Subcutaneous abdominal adipose tissue (tissue), 5 donors: ENCODE data around the gene SNX25.
A peak's percentile ranks its signal among the peaks of the same experiment; 100 is the strongest.
"Not testable (repeated sequence)": the region's sequence is repeated elsewhere in the genome, so short reads cannot be mapped to it uniquely, and the experiment has no call there.

Source experiments
- H3K27ac ChIP-seq: one replicate; pipeline ENCODE4 v1.7.0; 2013; ENCODE audit warnings: low read depth, mild to moderate bottlenecking, inconsistent platforms, low read length, moderate library complexity
- H3K27me3 ChIP-seq, 5 donors: one replicate each; pipeline ENCODE4 v1.7.0; 2013; ENCODE audit warnings: low read length in 5 of 5, inconsistent platforms in 1 of 5; ENCODE audit not compliant: control insufficient read depth in 5 of 5, insufficient read depth in 4 of 5
- H3K36me3 ChIP-seq, 5 donors: one replicate each; pipeline ENCODE4 v1.7.0; 2013; ENCODE audit warnings: low read length in 5 of 5; ENCODE audit not compliant: control insufficient read depth in 5 of 5, insufficient read depth in 5 of 5
- H3K4me1 ChIP-seq, 5 donors: one replicate each; pipeline ENCODE4 v1.7.0; 2013; ENCODE audit warnings: low read length in 5 of 5, mild to moderate bottlenecking in 3 of 5, moderate library complexity in 1 of 5; ENCODE audit not compliant: control insufficient read depth in 5 of 5, insufficient read depth in 5 of 5
- H3K4me3 ChIP-seq, 5 donors: one replicate each; pipeline ENCODE4 v1.7.0; 2013; ENCODE audit warnings: low read length in 5 of 5, low read depth in 1 of 5
- H3K9ac ChIP-seq, 5 donors: one replicate each; pipeline ENCODE4 v1.7.0; 2013; ENCODE audit warnings: low read length in 5 of 5, mild to moderate bottlenecking in 4 of 5, moderate library complexity in 3 of 5
- H3K9me3 ChIP-seq, 5 donors: one replicate each; pipeline ENCODE4 v1.7.0; 2013; ENCODE audit warnings: low read length in 5 of 5; ENCODE audit not compliant: control insufficient read depth in 5 of 5
- donor health status: healthy.
- donor health status: healthy.
- donor health status: healthy.
- donor health status: healthy.
- donor health status: healthy.

The SNX25 gene

GRCh38 chr4:185190306-185190856, 19.0 kb upstream of the SNX25 start:
- H3K4me3 ChIP-seq = no peak overlapping the region
- no peaks in the 10 kb centered on the region for H3K9me3 ChIP-seq
- H3K36me3 ChIP-seq = peaks cover 8 to 27% (median 22%) of the 10 kb centered on the region in 5 donors
- H3K4me1 ChIP-seq = no peaks in the 10 kb centered on the region
- no peaks in the 10 kb centered on the region for H3K27me3 ChIP-seq
- no peak overlapping the region for H3K9ac ChIP-seq
- no peak overlapping the region for H3K27ac ChIP-seq

DNA sequence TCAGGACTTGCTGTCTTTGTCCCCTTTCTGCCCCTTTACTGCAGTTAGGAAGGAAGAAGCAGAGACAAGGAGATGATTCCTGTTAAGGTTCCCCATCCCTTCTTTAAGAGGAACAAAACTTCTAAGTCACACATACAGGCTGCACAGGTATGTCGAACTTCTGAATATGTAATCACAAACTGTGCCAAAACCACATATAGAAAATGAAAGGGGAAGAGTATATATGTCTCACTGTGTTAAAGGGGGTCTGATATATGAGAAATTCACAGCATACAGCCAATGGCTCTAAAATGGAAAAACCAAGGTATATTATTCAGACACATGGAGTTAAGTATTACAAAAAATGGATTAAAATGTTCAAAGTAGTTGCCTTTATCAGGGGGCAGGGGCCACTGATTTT, 17.3 kb upstream of the SNX25 start:
- no peak overlapping the region for H3K27ac ChIP-seq
- H3K4me1 ChIP-seq = no peaks in the 10 kb centered on the region
- peaks cover 8 to 30% (median 21%) of the 10 kb centered on the region in 5 donors for H3K36me3 ChIP-seq
- H3K27me3 ChIP-seq = no peaks in the 10 kb centered on the region
- no peak overlapping the region for H3K9ac ChIP-seq
- H3K9me3 ChIP-seq = no peaks in the 10 kb centered on the region
- H3K4me3 ChIP-seq = no peak overlapping the region

DNA sequence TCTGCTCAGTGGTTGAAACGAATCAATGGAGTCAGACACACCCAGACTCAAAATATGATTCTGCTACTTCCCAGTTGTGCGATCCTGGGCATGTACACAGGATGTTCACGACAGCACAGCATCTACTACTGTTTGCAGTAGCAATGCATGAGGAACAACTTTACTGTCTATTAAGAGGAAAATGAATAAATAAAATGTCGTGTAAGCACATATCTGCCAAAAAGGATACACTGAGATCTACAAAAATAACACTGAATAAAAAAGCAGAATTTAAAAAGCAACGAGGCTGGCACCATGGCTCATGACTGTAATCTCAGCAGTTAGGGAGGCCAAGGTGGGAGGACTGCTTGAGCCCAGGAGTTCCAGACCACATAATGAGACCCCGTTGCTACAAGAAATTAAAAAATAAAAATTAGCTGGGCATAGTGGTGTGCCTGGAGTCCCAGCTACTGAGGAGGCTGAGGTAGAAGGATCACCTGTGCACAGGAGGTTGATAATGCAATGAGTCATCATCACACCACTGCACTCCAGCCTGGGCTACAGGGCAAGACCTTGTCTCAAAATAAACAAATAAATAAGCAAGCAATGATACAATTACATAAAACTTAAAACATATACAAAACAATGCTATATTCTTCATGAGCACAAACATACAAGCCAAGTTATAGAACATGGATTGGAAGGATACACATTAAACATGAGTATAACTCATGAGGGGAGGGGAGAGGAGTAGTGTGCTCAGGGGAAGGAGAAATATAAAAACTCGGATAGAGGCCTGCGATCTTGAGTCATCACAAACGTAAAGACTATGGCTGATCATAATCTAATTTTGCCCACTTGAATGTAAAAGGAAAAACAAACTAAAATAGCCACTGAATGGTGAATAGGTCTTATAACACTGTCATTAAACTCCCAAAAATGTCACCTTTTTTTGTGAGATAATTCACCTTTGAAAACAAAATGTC, 14.2 kb upstream of the SNX25 start:
- no peak overlapping the region for H3K4me3 ChIP-seq
- no peaks in the 10 kb centered on the region for H3K27me3 ChIP-seq
- H3K9me3 ChIP-seq = no peaks in the 10 kb centered on the region
- H3K9ac ChIP-seq = no peak overlapping the region
- H3K27ac ChIP-seq = no peak overlapping the region
- H3K36me3 ChIP-seq = peaks cover 6 to 10% (median 6%) of the 10 kb centered on the region in 5 donors
- H3K4me1 ChIP-seq = peaks cover 0 to 6% (median 0%) of the 10 kb centered on the region in 5 donors

DNA sequence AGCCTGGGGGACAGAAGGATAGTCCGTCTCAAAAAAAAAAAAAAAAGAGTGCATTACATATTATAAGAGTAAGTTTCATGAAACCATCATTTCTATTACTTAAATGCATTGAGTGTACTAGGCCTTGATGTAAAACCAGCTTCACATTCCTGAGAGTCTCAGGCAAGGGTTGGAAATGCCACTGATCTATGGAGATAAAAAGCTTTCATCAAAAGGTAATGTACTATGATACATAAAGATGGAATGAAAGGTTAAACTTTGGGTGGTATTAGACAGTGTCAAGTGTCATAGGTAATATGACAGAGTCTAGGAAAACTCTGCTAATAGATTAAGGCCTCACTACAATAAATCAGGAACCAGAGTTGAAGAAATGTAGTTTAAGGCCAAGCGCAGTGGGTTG, 13.0 kb upstream of the SNX25 start:
- no peak overlapping the region for H3K4me3 ChIP-seq
- peaks cover 0 to 3% (median 0%) of the 10 kb centered on the region in 5 donors for H3K36me3 ChIP-seq
- peaks cover 0 to 6% (median 0%) of the 10 kb centered on the region in 5 donors for H3K4me1 ChIP-seq
- H3K27ac ChIP-seq = no peak overlapping the region
- H3K9ac ChIP-seq = no peak overlapping the region
- H3K9me3 ChIP-seq = no peaks in the 10 kb centered on the region
- no peaks in the 10 kb centered on the region for H3K27me3 ChIP-seq

DNA sequence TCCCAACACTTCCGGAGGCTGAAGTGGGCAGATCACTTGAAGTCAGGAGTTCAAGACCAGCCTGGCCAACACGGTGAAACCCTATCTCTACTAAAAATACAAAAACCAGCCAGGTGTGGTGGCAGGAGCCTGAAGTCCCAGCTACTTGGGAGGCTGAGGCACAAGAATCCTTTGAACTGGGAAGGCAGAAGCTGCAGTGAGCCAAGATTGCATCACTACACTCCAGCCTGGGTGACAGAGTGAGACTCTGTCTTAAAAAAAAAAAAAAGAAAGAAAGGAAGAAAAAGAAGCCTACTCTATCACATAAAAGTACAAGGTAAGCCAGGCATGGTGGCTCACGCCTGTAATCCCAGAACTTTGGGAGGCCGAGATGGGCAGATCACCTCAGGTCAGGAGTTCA, 11.2 kb upstream of the SNX25 start:
- H3K27me3 ChIP-seq, H3K36me3 ChIP-seq, H3K4me3 ChIP-seq, H3K9me3 ChIP-seq, H3K9ac ChIP-seq: not testable (repeated sequence)
- Histone ChIP-seq H3K27ac (peak overlapping the region; percentile 57), H3K4me1 (peaks cover 0 to 17% (median 16%) of the 10 kb centered on the region in 5 donors)

DNA sequence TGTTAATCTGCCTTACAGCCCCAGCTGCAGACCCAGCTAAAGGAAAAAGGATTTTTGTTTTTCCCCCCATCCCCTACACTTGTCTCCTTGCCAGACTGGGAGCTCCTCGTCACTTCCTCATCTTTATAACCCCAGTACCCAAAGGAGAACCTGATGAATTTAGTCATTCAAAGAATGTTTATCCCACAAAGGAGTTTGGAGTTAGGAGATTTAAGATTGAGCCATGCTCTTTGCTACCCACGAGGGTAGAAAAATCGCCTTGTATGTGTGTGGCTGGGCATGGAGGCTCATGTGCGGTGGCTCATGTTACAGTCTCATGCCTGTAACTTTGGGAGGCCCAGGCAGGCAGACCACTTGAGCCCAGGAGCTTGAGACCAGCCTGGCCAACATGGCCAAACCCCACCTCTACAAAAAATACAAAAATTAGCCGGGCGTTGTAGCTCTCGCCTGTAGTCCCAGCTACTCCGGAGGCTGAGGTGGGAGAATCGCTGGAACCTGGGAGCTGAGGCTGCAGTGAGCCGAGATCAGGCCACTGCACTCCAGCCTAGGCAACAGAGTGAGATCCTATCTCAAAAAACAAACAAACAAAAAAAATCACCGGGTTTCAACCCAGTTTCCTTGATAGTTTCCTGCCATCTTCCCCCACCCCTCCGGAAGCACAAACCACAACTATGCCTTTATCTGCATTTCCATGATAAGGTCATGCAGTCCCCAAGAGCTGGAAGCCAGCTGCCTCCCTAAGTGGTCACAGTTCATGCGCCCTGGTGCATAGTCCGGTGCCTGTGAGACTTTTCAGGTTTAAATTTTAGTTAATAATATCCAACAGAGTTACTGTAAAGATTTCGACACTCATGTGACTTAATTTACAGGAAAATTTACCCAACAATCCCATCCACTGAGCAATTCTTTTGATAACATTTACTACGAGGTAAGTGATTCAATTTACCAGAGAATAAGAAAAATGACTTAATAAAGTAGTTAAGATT, 7.1 kb upstream of the SNX25 start:
- peaks cover 2 to 27% (median 26%) of the 10 kb centered on the region in 5 donors for H3K4me1 ChIP-seq
- H3K36me3 ChIP-seq = peaks cover 0 to 2% (median 0%) of the 10 kb centered on the region in 5 donors
- H3K4me3 ChIP-seq = peak overlapping the region in 2 of 5 donors; percentile 15 to 27
- no peaks in the 10 kb centered on the region for H3K27me3 ChIP-seq
- peak overlapping the region; percentile 93 for H3K27ac ChIP-seq
- H3K9me3 ChIP-seq = no peaks in the 10 kb centered on the region
- H3K9ac ChIP-seq = peak overlapping the region in 2 of 5 donors; percentile 26 to 81

GRCh38 chr4:185202984-185203485, 6.4 kb upstream of the SNX25 start:
- Histone ChIP-seq H3K9ac (peak overlapping the region; percentile 26 to 86 (median 78)), H3K9me3 (no peaks in the 10 kb centered on the region), H3K27ac (peak overlapping the region; percentile 93), H3K27me3 (no peaks in the 10 kb centered on the region), H3K36me3 (peaks cover 0 to 2% (median 0%) of the 10 kb centered on the region in 5 donors), H3K4me1 (peaks cover 2 to 27% (median 24%) of the 10 kb centered on the region in 5 donors), H3K4me3 (peak overlapping the region; percentile 70 to 79 (median 75))

- Histone ChIP-seq H3K9ac (peak within 1 kb of the TSS; percentile 53 to 86 (median 78)), H3K27ac (peak within 1 kb of the TSS; percentile 93), H3K36me3 (peaks cover 0 to 2% (median 0%) of the 10 kb centered on the region in 5 donors), H3K4me3 (peak within 1 kb of the TSS; percentile 70 to 79 (median 75)), H3K9me3 (no peaks in the 10 kb centered on the region), H3K4me1 (peaks cover 2 to 29% (median 24%) of the 10 kb centered on the region in 5 donors), H3K27me3 (no peaks in the 10 kb centered on the region)
Observed at GRCh38 chr4:185203486-185204237, 5.7 kb upstream of the SNX25 start, which contains the start of gene CFAP97. Gene CFAP97 (minus strand): TSS chr4:185204000. CDS start chr4:185191196, 12,804 bp downstream.
